HG03135 (cell line): ENCODE results near the gene KRT74.

Source experiments
- ATAC-seq: cut with Tn5 transposase; IDR thresholded peaks from one replicate; pipeline ENCODE4 v1.9.1; 2021; ENCODE audit warnings: mild to moderate bottlenecking, moderate library complexity; ENCODE audit not compliant: unreplicated experiment

KRT74 gene

DNA sequence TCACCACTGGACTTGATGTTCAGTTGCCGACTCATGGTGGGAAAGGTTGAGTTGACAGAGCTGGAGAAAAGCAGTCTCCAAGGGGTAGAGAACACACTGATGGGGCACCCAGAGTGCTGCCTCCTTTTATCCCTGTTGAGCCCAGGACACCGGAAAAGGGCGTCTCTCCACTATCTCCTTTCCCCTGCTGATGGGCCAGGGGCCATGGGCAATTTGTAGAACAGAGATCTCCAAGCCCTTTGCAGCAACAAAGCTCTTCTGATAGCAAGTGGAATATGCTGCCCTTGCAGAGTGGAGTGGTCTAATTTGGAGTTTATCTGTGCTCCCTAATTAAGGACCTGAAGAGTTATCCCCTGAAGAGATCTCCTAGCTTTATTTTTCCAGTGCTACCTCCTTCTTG lies at the start of gene KRT74:
TSS of gene KRT74 (minus strand) at position 101 of the 400 bp plus-strand sequence. CDS start at position 35, 66 bp downstream.
- ATAC-seq, result no peak

DNA sequence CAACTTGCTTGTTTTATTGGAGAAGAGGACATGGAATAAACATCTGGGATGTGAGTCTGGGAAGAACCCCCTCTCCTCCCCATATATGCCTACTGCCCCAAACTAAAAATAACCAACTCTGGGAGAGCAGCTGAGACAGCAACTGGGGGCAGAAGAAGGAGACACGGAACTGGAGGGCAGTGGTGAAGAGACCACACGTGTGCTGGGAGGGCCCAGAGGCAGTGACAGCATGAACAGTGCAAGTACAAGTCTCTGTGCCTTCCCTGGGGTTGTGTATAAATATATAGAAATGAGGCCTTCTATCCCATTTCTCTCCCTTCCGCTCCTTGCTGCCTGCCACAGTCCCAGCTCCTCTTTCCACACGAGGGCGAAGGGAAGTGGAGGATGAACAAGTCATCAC lies 48.7 kb upstream of the KRT74 start:
- no peak for ATAC-seq

DNA sequence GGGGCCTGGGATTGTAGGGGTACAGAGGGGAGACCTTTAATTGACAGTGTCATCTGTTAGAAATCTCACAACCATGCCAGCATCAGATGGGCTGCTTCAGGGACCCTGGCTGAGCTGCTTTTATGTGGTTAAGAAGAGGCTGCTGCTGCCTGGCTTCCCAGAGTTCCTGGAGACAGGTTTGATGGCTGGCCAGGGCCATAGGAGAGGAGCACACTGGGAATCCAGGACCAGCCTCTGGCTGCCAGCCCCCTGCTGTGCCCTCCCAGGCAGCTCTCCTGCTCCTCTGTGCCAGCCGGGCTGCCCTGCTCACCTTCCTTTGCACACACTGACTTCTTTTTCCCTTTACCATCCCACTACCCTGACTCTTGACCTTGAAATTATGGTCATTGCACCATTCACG lies 45.2 kb upstream of the KRT74 start:
- ATAC-seq, result no peak

DNA sequence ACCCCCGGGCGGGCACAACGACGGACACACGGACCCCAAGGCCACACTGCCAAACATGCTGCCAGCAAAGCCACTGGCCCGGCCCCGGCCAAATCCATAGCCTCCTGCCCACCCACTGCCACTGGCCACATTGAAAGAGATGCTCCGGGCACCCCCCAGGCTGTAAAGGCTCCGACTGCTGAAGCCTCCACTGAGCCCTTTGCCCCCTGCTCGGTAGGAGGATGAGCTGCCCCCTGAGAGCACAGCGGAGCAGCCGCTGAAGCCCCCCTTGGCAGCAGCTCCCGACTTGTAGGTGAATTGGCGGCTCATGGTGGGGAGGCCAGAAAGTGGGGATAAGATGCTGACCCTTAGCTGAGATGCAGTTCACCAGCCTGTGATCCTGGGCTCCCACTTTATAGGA lies 44.6 kb upstream of the KRT74 start, which contains the start of gene KRT73:
TSS of gene KRT73 (minus strand) at position 344 of the 400 bp plus-strand sequence. CDS start at position 309, 35 bp downstream.
- ATAC-seq, result no peak

DNA sequence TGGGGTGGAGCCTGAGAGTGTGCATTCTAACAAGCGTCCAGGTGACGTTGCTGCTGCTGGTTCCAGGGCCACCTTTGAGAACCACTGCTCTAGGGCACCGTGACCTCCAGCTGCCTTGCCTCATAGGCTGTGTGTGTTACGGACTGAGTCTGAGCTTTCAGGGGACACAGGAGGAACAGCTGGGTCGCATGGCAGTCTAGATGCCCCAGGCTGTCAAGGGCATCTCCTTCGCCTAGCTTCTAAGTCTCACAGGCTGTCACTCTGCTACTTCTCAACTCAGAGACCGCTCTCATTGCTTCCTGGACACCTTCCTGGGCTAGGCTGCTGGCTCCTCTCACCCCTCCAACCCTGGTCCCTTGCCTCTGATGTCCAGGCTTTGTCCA lies 43.8 kb upstream of the KRT74 start:
- no peak for ATAC-seq

DNA sequence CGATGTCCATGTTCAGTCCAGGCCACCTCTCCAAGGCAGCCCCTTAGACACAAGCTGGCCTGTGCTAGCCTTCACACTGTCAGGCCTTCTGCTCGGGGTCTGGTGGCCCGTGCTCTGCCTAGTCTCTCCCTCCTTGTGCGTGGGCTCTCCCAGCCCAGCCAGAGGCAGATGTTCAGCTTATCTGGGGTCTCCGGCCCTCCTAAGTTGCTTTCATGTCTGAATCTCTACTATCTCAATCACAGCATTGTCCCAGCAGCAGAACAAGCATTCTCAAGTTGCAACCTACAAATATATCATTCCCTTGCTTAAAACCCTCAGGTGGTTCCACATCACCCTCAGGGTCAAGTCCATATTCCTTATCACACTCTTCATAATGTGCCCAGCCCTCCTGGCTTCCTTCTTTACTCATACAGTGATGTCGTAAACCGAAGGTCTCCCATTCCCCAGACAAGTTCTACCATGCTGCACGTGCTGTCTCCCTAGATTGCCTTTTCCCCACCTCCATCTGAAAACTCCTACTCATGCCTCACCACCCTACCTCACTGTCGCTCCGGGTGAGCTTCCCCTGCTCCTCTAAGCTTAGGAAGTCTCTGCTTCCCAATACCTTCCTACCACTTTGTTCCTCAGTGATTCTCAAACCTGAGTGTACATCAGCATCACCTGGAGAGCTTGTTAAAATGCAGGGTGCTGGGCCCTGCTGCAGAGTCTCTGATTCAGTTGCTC lies 43.2 kb upstream of the KRT74 start:
- ATAC-seq, result no peak

DNA sequence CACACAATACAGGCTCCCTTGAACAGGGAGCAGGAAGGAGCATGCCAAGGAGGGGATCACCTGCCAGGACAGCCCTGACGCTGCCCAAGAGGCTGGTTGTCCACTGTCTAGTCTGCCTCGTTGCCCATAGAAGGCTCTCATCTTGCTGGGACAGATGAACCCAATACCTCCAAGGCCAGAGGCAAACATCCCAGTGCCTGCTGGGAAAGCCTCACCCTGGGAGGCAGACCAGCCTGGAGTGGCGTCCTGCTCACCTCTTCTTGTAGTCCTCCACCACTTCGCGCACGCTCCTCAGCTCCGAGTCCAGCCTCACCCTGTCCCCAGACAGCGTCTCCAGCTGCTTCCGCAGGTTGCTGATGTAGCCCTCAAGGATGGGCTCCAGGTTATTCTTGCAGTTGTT lies 42.3 kb upstream of the KRT74 start:
- no peak for ATAC-seq

DNA sequence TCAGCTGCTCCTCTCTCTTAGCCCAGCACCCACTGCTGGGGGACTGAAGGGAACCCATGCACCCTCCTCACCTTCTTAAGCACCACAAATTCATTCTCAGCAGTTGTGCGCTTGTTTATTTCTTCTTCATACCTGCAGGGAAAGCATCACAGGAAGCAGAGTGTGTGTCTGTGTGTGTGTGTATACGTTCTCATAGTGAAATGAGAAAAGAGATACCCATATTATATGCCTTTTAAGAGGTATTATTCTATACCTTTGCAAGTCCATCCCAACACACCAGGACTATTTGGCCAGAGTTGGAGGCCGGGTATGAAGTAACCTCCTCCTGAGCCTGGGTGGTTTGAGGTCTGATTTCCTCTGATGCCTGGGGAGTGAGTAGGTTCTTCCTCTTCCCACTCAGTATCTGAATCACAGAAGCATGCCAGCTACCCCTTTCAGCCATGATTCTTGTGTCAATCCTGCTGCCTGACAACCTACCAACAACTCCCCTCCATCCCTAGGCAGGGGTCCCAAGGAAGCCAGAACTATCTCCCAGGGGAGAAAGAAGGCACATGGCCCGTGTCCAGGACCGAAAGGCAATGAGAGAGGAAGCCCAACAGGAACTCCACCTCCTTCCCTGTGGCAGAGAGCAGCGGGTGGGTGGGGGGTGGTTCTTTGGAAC lies 41.7 kb upstream of the KRT74 start:
- no peak for ATAC-seq

DNA sequence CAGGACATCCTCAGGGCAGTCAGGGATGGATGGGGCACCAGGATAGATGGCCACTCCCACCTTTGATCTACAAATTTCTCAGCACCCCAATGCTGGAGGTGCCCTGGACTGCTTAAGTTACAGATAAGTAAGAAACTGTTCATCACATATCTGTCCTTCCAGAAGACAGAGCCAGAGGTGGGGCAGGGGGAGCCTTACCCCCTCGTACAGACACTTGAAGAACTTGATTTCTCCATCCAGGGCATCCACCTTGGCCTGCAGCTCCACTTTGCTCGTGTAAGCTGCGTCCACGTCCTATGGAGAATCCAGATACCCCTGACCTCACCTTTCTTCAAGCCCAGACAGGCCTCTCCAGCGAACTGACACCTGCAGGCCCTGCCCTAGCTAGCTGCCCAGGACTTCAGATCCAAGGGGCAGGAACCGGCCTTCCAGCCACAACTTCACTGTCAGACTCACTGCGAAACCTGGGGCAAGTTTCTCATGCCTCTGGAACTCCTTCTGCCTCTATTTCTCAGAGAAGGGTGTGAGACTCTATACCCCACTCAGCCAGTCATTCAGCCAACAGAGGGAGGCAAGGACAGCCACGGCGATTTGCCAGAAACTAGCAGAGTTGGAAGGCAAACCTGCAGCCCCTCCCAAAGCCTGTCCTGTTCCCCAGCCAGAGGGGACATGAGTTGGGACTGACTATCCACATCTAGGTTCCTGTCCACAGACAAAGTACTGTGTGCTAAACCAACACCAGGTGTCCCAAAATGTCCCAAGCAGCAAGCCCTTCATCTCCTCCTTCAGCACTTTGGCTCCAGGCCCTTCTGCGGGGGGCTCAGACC lies 41.0 kb upstream of the KRT74 start:
- no peak for ATAC-seq

DNA sequence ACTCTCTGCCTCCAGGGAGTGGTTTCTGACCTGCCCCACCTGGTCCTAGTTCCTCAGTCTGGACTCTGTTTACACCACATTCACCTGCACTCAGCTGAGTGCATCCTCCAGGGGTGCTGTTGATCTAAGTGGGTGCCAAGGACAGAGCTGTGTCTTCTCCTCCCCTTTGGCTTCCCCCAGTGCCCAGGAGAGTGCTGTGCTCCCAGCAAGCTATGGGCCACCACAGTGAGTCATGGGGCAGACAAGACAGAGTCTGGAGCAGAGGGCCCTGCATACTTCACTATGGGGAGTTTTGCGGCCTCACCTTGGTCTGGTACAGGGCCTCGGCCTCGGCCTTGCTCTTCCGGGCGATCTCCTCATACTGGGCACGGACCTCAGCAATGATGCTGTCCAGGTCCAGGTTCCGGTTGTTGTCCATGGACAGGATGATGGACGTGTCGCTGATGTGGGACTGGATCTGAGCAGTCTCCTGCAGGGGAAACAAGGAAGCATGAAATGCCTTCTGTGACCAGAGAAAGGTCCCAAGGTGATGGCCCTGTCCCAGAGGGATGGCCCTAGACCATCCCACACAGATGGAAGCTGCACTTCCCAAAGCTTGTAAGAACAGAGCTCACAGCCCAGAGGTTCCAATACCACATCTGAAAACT lies 39.9 kb upstream of the KRT74 start:
- no peak for ATAC-seq

DNA sequence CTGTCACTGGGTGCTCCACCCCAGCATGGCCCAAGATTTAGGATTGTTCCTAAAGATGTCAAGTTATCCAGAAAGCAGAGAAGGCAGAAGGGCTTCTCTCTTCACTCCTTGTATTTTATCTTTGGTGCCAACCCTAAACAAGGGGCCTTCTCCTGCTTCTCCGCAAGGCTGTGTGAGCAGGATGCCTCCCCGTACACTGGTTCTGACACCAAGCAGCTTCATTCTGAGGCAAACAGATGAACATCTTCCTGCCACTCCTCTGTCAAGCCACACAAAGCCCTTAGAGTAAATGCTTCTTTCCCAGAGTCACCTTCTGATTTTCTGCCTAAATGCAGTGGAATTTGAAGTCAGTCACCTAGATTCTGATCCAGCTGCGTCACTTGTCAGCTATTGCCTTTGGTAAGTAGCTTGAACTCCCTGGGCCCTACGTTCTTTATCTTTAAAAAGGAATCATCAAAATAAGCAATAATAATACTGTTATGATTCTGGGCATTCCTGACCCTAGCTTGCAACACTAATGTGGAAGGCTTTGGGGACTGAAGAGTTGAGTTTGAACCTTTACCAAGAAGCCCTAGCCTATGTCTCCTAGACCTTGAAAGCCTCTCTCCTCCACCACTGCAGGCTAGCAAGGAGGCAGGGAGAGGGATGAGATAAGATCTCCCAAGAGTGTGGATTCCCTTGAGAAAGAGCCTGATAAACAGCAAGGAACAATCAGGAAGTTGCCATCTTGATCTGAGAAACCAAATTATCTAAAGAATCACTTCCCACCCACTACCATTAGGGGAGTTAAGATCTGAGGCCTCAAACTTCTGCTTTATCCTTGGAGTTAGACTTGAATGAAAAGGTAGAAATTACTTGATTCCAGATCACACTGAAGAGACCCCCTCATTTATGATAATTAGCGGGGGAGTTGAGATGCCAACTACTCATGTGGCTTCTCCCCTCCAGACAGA lies 39.1 kb upstream of the KRT74 start:
- no peak for ATAC-seq

DNA sequence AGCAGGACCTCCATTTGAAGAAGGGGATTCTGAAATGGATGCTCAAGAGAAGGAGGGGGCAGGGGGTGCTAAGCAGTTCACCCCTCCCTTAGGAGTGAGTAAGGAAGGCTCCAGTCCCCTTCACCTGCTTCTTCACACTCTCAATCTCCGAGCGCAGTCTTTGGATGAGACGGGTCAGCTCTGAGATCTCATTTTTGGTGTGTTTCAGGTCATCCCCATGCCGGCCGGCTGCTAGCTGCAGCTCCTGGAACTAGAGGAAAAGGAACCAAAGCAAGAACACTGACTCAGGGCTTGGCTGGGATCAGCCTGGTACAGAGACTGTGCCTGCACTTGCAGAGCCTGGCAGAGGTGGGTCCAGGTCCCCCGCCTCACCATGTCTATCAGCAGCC lies 37.4 kb upstream of the KRT74 start:
- no peak for ATAC-seq

DNA sequence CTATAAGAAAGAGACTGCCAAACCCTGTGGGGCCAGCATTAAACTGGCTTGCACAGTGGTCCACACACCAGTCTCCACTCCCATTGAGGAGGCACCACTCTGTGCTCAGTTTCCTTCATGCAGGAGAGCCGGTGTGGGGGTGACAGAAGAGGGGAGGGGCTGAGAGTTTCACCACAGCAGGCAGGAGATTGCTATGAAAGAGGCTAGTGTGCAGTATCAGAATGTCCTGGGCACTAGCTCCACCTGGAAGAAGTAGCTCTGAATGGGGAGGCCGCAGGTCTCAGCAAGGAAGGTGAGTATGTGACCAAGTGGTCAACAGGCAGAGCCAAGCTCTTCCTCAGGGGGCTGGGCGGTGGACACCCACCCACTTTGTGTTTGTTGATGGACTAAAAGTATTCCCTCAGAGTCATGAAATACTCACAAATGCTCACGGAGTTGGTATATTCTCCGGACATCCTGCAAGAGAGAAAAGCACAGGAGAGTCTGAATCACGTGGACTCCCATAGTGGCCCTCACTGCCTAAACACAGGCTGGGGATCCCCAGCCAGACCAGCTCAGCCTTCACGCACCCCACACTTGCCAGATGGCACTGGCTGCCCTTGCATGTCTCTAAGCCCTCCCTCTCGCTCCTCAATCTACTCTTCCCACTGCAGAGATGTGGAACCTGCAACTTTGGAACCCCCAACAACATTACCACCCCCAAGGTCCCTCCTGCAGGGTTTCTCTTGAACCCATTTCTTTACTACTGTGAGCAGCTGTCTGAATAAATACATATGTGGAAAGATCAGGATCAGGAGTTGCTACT lies 35.4 kb upstream of the KRT74 start:
- ATAC-seq, result no peak

DNA sequence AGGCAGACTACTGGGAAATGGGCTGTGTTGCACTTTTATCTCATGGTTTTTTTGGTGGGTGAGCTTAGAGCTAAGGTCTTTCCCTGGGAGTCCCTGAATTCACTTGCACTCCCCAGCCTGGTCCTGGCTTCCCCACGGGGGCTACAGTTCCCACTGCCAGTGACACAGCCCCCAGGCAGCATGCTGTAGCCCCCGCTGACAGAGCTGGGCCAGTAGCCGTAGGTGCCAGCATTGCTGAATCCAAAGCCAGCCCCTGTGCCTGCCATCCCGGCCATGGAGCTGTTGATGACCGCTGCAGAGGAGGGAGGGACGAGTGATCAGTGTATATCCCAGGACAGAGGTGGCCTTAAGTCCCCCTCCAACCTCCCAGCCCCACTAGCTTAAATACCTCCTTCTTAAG lies 34.5 kb upstream of the KRT74 start:
- no peak for ATAC-seq

DNA sequence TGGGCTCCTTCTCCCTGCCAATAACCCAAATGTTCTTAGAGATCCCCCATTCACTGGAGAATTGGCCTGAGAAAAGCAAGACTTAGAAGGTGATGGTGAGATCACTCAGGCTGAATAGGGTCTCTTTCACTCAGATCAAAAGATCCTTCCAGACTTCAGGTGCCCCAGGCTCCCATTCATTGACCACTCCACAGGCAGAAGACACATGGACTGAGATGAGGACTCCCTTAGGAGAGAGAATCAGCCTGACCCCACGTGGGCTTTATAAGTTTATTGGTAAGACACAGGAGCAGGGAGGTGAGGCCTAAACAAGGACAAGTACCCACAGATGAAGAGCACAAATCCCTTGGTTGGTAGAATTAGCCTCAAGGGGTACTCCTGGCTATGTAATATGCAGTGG lies 33.7 kb upstream of the KRT74 start:
- ATAC-seq, result no peak

DNA sequence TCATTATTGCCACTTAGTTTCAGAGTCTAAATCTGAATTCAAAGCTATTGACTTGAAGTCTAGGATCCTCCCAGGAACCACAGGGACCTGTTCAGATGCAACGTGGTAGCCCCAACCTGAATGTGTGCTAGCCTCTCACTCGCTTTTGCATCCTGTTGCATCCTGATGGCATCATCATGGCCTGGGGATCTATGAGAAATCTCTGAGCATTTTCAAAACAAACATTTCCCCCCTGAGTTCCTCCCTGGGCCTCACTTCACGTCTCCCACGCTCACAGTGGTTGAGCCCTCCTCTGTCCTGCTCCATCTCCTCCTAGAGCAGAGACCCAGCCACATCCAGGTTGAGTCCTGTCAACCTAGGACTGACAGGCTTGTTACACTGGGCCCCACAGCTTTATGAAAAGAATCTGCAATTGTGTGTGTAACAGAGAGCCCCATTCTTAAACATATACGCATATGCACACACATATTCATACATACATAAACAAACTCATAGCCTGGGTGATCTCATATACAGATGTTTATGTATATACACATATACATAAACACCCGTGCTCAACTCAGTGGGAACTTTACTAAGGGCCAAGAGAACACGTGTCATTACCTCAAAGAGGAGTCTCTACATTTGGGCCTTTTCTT lies 33.1 kb upstream of the KRT74 start:
- no peak for ATAC-seq

DNA sequence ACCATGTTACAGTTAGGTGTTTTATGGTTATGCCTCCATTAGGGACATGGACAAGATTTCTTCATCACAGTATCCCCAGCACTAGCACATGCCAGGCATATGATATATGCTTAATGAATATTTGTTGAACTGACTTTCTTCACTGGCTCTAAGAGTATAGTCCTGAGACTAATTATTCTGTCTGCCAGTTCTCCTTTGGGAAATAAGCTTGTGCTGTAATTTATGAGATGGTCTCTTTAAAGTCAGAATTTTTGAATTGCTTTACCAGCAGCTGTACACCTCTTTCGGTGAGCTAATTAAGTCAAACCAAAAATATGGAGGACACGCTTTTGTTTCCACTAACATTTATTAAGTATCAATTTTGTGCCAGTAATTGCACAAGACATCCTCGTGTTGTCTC lies 32.5 kb upstream of the KRT74 start:
- no peak for ATAC-seq

DNA sequence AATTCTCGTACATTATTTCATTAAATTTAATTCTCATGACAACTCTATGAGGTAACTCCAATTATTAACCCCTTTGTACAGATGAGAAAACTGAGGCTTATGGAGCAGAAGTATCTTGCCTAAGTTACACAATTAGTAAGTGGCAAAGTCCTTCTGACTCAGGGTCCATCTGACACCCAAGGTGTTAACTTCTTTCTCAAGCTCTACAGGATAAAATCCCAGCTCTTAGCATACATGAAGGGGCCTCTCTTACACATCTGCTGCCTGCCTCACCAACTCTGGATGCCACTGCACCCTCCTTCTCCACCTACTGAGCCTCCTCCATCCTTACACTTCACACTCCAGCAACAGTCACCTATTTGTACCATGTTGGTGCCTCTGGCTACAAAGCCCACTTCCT lies 31.9 kb upstream of the KRT74 start:
- no peak for ATAC-seq

DNA sequence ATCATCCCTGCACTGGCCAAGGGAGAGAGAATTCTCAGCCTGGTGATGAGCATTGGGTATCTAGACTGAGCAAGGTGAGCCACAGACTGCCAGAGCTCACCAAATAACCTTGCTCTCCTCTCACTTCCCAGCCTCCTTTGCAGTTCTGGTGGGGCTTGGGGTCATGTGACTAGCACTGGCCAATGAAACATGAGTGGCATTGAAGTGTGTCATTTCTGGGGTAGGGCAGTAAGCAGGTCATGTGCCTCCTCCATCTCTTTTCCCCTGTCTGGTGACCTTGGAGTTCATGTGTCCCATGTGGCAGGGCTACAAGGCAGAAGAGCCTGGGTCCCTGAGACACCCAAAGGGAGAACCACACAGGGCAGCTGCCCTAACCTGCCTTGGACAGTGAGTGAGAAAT lies 31.2 kb upstream of the KRT74 start:
- no peak for ATAC-seq
